NCI-H82 treated with DMSO at 0.1 percent for 48 hours (cell line): ENCODE measurements around the gene PIAS3.
"Not testable (repeated sequence)": the region's sequence is repeated elsewhere in the genome, so short reads cannot be mapped to it uniquely, and the experiment has no call there.

Experiments
- DNase-seq: peaks from one replicate; lab custom pipeline; 2025; ENCODE audit not compliant: unreplicated experiment; lab: John Stamatoyannopoulos, UW

PIAS3 gene

DNA sequence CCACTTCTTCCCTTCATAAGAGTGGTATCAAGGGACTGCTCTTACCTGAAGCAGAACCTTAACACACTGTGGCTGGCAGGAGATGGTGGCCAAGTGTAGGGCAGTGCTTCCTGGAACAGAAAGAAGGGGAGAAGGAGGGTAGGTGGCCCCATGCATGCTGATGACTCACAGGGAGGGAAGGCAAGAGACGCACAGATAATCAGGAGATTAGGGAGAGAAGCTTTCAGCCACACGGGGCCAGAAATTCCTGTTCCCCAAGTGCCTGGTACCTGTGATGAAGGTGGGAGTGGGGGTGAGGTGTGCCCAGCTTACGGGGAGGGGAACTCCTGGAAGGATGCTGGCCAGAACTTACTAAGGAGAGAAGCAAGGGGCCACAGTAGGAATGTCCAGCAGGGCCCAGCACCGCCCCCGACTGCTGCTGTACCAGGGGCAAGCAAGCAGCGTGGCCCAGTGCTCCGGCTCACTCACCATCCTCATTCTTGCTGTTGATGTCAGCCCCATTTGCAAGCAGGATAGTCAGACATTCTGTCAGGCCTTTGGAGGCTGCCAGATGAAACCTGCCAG lies 19.1 kb upstream of the PIAS3 start:
- DNase-seq, result no peak

GRCh38 chr1:145874646-145875045 lies 15.8 kb upstream of the PIAS3 start:
- DNase-seq, result no peak

DNA sequence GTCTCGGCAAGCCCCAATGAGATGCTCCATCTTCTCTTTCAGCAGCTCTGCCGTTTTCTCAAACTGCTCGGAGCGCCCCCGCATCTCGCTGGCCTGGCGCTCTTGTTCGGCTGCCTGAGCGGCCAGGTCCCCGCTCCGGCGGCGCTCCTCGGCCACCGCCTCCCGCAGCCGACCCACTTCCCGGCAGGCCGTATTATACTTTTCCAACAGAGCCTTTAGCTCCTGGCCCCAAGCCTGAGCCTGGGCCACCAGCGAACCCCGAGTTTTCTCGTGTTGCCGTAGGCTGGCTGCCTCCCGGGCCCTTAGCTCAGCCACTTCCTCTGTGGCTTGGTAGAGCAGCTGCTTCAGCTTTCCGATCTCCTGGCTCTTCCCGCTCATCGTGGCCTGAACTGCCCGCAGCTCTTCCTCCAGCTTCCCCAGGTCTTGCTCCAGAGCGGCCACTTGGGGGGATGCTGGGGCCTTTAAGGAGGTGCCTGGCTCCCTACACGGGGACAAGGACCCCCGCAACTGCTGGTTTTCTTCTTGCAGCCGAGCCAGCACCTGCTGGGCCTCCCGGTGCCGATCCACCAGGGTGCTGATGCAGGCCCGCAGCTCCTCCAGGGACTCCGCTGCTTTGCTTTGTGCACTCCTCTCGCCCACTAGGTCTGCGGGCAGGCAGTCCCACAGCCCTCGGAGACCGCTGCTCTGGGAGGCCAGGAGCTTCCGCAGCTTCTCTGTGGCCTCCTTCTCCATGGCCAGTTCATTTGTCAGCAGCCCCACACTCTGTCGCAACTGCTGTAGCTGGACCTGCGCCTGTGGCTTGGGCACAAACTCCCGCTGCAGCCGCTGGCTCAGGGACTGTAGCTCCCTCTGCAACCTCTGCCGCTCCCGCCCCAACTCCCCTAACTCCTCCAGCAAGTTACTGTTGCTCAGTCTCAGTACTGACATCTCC lies 13.4 kb upstream of the PIAS3 start:
- no peak for DNase-seq

- no peak for DNase-seq
Measured at GRCh38 chr1:145868232-145868631, 9.4 kb upstream of the PIAS3 start.

- no peak for DNase-seq
Measured at GRCh38 chr1:145863282-145864018, 4.6 kb upstream of the PIAS3 start.

- DNase-seq, result peak; percentile 84
Measured at GRCh38 chr1:145859491-145860023, 676 bp upstream of the PIAS3 start.

DNA sequence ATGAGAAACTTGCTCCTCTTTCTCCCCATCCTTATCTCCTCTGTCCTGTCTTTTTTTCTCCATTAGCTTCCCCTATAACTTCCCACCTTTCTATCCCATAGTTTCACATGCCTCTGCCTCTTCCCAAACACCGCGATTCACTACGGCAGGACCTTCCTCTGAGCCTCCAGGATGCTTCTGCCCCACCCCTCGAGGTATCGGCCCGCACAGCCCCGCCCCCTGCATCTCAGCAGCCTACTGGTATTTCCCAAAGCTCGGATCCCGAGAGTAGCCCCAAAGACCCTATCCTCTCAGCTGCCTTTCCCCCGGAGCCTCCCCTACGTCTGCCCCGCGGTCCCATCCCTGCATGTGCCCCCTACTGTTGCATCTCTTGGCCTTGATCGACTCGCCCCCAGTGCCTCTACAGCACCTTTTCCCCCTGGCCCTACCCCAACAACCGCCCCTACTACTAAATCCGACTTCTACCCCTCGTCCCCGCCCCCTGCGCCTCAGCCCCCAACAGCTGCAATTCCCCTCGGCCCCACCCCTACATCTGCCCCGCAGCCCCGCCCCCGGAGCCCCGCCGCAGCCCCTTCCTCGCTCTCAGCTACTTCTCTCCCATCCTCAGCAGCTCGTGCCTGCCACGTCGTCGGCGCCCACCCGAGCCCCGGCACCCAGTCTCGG lies 512 bp downstream of the PIAS3 start:
- DNase-seq, result peak; percentile 87

- DNase-seq, result no peak
Measured at GRCh38 chr1:145857170-145857569, 1.7 kb downstream of the PIAS3 start.

DNA sequence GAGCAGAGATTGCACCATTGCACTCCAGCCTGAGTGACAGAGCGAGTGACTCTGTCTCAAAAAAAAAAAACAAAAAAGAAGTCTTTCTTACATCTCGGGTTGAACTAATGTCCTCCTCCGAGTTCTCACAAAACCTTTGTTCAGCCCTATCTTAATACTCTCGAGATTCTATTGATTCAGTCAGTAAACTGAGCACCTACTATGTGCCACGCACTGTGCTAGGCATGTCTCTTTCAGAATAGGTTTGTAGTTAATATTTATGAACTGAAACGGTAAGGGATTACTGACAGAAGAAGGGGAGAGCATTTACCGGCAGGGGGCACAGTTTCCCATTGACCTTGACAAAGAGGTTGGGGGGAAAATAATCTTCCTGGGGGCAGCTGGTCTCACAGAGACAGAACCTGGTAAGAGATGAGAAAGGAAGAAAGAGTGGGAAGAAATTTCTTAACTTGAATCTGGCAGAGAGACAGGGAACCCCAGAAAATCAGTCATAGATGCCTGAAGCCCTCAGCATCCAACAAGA lies 3.4 kb downstream of the PIAS3 start:
- no peak for DNase-seq

DNA sequence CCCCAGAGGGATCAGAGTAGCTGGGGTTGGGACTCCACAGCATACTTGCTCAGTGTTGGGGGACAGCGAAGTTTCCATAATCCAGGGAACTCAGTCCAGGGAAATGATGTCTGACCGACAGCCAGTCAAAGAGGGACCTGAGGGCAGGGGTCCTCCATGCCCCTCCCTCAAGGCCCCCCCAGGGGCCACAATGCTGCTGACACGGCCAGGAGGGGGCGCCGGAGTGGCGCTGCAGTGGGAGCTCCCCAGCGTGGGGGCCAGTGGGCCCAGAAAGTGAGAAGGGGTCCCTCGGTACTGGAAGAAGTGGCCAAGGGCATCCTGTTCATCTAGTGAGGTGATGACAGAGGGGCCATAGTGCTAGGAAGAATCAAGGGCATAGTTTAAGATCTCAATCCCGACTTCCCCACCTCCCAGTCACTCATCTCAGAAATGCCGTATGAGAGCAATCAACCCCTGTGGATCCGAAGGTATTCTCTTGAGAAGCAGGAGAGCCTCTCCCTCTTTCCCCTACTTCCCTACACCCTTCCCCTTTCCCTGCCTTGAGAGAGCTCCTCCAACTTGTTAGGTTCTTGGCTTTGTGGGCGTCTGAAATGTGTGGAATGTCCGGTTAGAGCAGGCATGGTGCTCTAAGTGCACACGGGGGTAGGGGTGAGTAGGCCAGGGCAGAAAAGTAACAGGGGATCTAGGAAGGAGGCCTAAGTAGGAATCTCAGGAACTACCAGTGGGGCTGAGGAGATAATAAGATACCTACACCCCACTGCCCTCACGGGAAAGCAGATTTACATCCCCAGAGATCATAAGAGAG lies 9.3 kb downstream of the PIAS3 start:
- DNase-seq, result no peak

DNA sequence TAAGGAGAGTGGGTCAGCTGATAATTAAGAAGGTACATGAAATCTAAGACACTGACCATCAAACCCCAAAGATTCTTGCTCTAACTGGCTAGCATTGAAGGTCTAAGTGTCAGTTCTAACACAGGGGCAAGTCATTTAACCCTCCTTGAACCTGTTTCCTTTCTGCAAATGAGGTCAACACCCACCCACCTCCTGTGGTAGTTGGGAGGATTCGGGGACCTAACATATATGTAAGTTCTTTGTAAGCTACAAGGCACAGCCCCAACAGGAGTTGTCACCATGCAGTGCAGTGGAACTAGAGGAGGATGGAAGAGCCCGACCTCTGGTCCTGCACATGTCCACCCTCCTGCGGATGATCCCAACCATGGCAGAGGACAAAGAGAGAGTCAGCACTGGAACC lies 11.1 kb downstream of the PIAS3 start:
- DNase-seq, result no peak

DNA sequence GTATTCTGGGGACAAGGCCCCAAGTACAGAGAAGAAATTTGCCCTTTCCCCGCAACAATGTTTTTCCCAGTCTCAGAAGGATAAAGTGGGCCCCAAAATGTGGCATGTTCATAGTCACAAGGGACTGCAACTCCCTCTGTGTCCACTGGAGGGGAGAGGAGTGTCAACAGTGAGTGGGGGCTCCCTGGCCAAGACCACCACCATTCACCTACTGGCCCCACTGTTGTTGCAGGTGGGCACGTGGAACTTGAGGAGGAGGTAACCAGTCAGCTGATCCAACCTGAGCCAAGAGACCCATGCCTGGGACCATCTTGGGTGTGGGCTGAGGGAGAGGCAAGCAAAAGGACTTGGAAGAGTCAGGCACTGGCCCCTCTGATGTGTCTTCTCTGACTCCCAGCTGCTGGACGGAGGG lies 12.7 kb downstream of the PIAS3 start:
- DNase-seq, result no peak

DNA sequence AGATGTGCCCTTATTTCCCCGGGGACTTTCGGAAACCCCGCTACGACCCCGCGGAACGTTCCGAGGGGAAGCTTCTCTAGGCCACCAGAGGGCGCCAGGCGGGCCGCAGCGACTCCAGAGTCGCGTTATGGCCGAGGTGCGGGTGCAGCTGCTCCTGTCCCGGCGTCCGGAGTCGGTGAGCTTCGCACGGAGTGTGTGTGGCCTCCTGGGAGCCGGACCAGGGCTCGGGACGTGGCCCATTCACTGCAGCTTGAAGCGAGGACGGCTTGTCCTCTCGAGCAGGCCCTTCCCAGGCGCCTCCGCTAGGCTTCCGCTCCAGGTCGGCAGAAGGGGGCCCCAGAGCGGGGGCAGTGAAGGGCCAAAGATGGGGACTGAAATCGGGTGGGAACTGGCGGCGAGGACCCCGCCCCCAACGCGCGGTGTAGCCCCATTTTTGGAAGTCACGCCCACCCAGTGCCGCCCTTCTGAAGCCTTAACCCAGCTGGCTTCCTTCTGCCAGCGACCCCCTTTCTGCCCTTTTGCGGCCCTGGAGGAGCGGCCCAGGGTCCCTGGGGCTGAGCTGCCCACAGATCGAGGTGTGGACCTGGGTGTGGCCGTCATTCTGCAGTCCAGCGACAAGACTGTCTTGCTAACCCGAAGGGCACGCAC lies 13.2 kb downstream of the PIAS3 start, which contains the start of gene NUDT17:
TSS of gene NUDT17 (plus strand) at position 117 of the 648 bp plus-strand sequence. CDS start at position 128, 11 bp downstream.
- peak; percentile 55 for DNase-seq

- DNase-seq, result peak; percentile 55
Measured at GRCh38 chr1:145845144-145845513, 13.8 kb downstream of the PIAS3 start.

- DNase-seq, result no peak
Measured at GRCh38 chr1:145843031-145843430, 15.8 kb downstream of the PIAS3 start.

DNA sequence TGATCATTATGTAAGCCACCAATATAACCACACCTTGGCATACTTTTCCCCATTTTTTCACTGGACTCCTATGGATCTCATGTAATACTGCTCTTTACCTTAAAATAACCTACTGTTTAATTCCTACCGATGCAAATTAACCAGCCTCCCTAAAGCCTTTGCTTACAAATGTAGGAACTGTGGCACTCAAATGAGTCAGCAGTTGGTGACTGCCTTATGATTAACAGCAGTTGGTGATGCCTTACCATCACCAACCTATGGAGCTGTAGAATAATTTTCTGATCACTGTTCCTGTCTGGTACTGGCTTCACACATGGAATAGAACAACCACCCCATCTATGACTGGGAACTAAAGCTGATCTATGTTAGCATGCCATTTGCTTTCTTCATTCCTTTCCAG lies 21.2 kb downstream of the PIAS3 start:
- no peak for DNase-seq

GRCh38 chr1:145830810-145831209 lies 28.1 kb downstream of the PIAS3 start:
- DNase-seq, result not testable (repeated sequence)

GRCh38 chr1:145828367-145829026 lies 30.4 kb downstream of the PIAS3 start:
- no peak for DNase-seq

- DNase-seq, result no peak
Measured at GRCh38 chr1:145827966-145828365, 30.9 kb downstream of the PIAS3 start.
